GM23248 (cell line): ENCODE measurements around the gene ZMYM3. TPM values are rescaled to one million over a fixed set of nuclear protein-coding genes. Genes with fewer than 3 reads are reported as not detected.
A peak's percentile ranks its signal among the peaks of the same experiment; 100 is the strongest.
"Not testable (repeated sequence)": the region's sequence is repeated elsewhere in the genome, so short reads cannot be mapped to it uniquely, and the experiment has no call there.

Experiments used
- DNase-seq: peaks from one replicate; pipeline ENCODE4 v3.0.0-alpha.2; 2015
- H2AFZ ChIP-seq: fragments of 200-600 bp; sonication (generic); 2 replicates; pipeline ENCODE4 v1.6.1; 2016; ENCODE audit warnings: antibody characterized with exemption
- H3F3A ChIP-seq: fragments of 200-600 bp; sonication (generic); 2 replicates; pipeline ENCODE4 v1.6.1; 2016; ENCODE audit warnings: mild to moderate bottlenecking, antibody characterized with exemption, mixed run types; ENCODE audit not compliant: insufficient read depth
- H3K27ac ChIP-seq: fragments of 200-600 bp; sonication (generic); 2 replicates; pipeline ENCODE4 v1.5.1; 2016; ENCODE audit warnings: mild to moderate bottlenecking
- H3K27me3 ChIP-seq: fragments of 200-600 bp; sonication (generic); replicated peaks from 2 replicates; pipeline ENCODE4 v1.6.1; 2016; ENCODE audit warnings: mild to moderate bottlenecking; ENCODE audit not compliant: insufficient read depth
- H3K36me3 ChIP-seq: fragments of 200-600 bp; sonication (generic); 2 replicates; pipeline ENCODE4 v1.6.1; 2016; ENCODE audit warnings: low read depth, mild to moderate bottlenecking
- H3K4me1 ChIP-seq: fragments of 200-600 bp; sonication (generic); 2 replicates; pipeline ENCODE4 v1.6.1; 2016; ENCODE audit warnings: mild to moderate bottlenecking; ENCODE audit not compliant: insufficient read depth
- H3K4me2 ChIP-seq: fragments of 200-600 bp; sonication (generic); one replicate; pipeline ENCODE4 v1.6.1; 2016; ENCODE audit warnings: mild to moderate bottlenecking; ENCODE audit not compliant: unreplicated experiment
- H3K4me3 ChIP-seq: fragments of 200-600 bp; sonication (generic); 2 replicates; pipeline ENCODE4 v1.5.1; 2016; ENCODE audit warnings: mild to moderate bottlenecking
- H3K79me2 ChIP-seq: fragments of 200-600 bp; sonication (generic); 2 replicates; pipeline ENCODE4 v1.6.1; 2016; ENCODE audit warnings: mild to moderate bottlenecking; ENCODE audit not compliant: insufficient read depth
- H3K9ac ChIP-seq: fragments of 200-600 bp; sonication (generic); 2 replicates; pipeline ENCODE4 v1.6.1; 2016; ENCODE audit warnings: mild to moderate bottlenecking
- H3K9me2 ChIP-seq: fragments of 200-600 bp; sonication (generic); 2 replicates; pipeline ENCODE4 v1.6.1; 2016; ENCODE audit warnings: mixed run types, mild to moderate bottlenecking, moderate library complexity; ENCODE audit not compliant: insufficient read depth
- H3K9me3 ChIP-seq: fragments of 200-600 bp; sonication (generic); one replicate; pipeline ENCODE4 v1.6.1; 2017; ENCODE audit warnings: low read depth
- H4K20me1 ChIP-seq: fragments of 200-600 bp; sonication (generic); 2 replicates; pipeline ENCODE4 v1.6.0; 2016; ENCODE audit not compliant: insufficient read depth
- EZH2 ChIP-seq: fragments of 200-600 bp; sonication (generic); IDR thresholded peaks from 2 replicates; pipeline ENCODE4 v1.6.1; 2018; ENCODE audit warnings: antibody characterized with exemption, mild to moderate bottlenecking; ENCODE audit not compliant: insufficient read depth, poor library complexity, severe bottlenecking
- EZH2phosphoT487 ChIP-seq: fragments of 200-600 bp; sonication (generic); IDR thresholded peaks from 2 replicates; pipeline ENCODE4 v1.6.1; 2018; ENCODE audit warnings: antibody characterized with exemption, moderate library complexity, mild to moderate bottlenecking, low read depth; ENCODE audit not compliant: insufficient read depth
- WGBS, 2 experiments: methylation state at CpG; one replicate each; pipeline ENCODE4 v1.1.6; 2015 to 2017; ENCODE audit warnings: low lambda C conversion rate in 2 of 2, low coverage in 1 of 2; ENCODE audit errors: missing lambda C conversion rate in 2 of 2; 5-methylcytosine and 5-hydroxymethylcytosine counted together
- in situ Hi-C: fragments of 300-500 bp; cut with MboI; formaldehyde crosslinking; loops from 2 replicates; pipeline ENCODE4 v1.15.0; 2020
- polyA plus RNA-seq: library from polyadenylated mRNA; unstranded; fragments of >200 nt; fragmentation: Nextera tagmentation; extraction: Ambion mirVana; gene quantifications from 2 replicates; pipeline ENCODE4 v1.2.1, GENCODE V29; 2016
- total RNA-seq: library from RNA; depleted of rRNA; stranded (reverse); fragments of >200 nt; shearing (Covaris generic); gene quantifications from 2 replicates; pipeline ENCODE4 v1.2.3, GENCODE V29; 2014

The ZMYM3 gene
- total and polyA plus RNA-seq, 2 experiments from 2014 or later, result 7.7 to 14.8 TPM

DNA sequence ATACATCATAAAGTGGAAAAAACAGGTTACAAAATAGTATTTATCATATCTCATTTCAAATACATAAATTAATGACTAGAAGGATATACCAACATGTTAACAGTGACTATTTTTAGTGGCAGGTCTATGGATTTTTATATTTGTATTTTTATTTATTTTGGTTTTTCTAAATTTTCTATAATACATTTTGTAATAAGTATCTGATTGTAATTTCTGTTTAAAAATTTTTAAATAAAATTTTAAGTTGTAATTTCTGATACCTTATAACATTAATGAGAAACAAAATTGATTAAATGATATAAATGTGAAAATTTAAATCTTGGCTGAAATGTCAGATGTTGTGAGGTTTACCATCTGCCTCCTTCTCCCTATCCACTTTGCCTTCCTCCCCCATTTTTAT is 32.0 kb upstream of the ZMYM3 start:
- Histone ChIP-seq H4K20me1 (peaks cover 6% of the 10 kb centered on the region; the same call in 1 of the 2 replicates), H3K9ac (peak overlapping the region; percentile 100), H2AFZ (no peak overlapping the region), H3F3A (peaks cover 7% of the 10 kb centered on the region; the same call in 1 of the 2 replicates), H3K79me2 (peaks cover 73% of the 10 kb centered on the region), H3K27me3 (no peaks in the 10 kb centered on the region), H3K27ac (no peak overlapping the region), H3K4me1 (peaks cover 10% of the 10 kb centered on the region; the same call in 1 of the 2 replicates), H3K36me3 (peaks cover 14% of the 10 kb centered on the region; the same call in 1 of the 2 replicates), H3K4me2 (peak overlapping the region; percentile 90), H3K4me3 (peak overlapping the region; percentile 95), H3K9me2 (no peaks in the 10 kb centered on the region), H3K9me3 (no peaks in the 10 kb centered on the region)
- TF ChIP-seq EZH2 (no peak), EZH2phosphoT487 (no peak)
- DNase-seq, result no peak
- in situ Hi-C loops, result no loop called here

DNA sequence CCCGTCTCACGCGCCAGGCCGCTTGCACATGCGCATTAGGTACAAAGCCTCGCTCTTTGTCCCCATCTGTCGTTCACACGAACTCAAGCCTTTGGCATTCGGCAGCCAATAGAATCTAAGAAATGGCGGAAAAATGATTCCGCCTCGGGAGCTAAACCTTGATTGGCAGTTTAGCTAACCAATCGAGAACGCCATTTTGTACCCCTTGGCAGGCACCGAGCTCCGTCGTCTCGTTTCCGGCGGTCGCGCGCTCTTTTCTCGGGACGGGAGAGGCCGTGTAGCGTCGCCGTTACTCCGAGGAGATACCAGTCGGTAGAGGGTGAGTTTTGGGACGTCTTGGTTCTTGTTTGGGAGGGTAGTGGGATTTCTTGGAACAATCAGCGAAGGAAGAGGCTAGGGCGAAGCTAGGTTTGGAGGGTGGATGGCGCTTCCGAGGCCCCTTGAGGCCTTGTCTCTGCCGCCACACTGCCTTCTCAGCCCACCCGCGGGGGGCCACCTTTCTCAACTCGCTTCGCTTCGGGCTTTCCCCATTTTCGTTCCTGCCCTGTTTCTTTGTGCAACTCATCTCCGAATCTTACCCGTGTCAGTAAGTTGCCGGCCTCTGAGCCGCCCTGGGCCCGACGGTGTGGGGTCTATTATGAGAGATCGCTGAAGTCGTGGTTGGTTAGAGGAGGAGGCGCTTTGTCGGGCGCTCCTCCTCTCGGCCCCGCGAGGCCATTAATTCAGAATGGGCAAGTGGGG is 29.6 kb upstream of the ZMYM3 start, which contains the start of gene NONO:
NONO (plus strand) TSS at position 233 of the 741 bp plus-strand sequence. CDS start 7,003 bp downstream, outside the sequence.
- 0% methylated on average over 51 to 56 of the region's 57 CpGs for WGBS, 2 experiments
- TF ChIP-seq EZH2phosphoT487 (no peak), EZH2 (no peak)
- H3K9ac ChIP-seq, result peak within 1 kb of the TSS; percentile 100
- H4K20me1 ChIP-seq, result peaks cover 6% of the 10 kb centered on the region; the same call in 1 of the 2 replicates
- no peaks in the 10 kb centered on the region for H3K27me3 ChIP-seq
- peak; percentile 94 for DNase-seq
- peaks cover 50% of the 10 kb centered on the region for H3K79me2 ChIP-seq
- peak within 1 kb of the TSS; percentile 97 for H3K27ac ChIP-seq
- H3K9me2 ChIP-seq, result no peaks in the 10 kb centered on the region
- H3K9me3 ChIP-seq, result no peaks in the 10 kb centered on the region
- peak within 1 kb of the TSS; percentile 95 for H3K4me3 ChIP-seq
- H3K4me2 ChIP-seq, result peak within 1 kb of the TSS; percentile 90
- in situ Hi-C loops, result no loop called here
- no peaks in the 10 kb centered on the region; the same call in 1 of the 2 replicates for H3F3A ChIP-seq
- peak within 1 kb of the TSS; percentile 89 for H2AFZ ChIP-seq
- H3K36me3 ChIP-seq, result peaks cover 6% of the 10 kb centered on the region; the same call in 1 of the 2 replicates
- H3K4me1 ChIP-seq, result peaks cover 10% of the 10 kb centered on the region; the same call in 1 of the 2 replicates

DNA sequence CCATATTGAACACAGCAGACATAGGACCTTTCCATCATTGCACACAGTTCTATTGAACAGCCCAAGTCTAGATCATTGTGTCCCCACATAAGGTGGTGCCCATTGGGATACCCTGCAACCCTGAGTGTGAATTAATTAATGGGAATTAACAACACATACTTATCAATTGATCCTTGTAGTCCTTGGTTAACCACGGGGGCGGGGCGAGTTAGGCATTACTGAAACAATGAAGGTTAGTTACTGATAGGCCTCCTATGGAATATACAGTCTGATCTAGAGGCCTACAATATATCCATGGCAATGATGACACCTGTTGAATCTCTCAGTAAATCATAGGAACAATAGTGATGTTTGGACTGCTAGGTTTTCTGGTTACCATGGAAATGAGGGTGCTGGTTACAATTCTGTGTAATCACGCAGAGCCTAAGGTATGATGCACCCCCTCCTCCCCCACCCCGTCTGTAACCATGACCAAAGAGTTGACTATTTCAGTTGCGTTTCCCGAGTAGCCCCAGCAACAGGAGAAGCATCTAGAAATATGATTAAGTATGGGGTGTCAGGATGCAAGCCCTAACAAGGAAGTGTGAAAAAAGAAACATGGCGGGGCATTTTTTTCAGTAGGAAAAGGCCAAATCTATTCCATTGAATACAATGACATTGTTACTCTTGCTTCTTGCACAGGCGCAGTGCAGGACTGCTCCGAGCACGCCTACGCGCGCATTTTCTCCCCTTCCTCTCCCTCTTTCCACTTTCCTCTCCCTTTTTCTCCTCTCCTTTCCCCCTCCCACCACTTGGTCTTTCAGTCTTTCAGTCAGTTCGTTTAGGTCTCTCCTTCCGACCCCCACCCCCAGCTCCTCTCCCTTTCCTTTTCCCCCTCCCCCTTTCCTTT is 28.8 kb upstream of the ZMYM3 start:
- Histone ChIP-seq H3K9ac (peak overlapping the region; percentile 100), H3K79me2 (peaks cover 42% of the 10 kb centered on the region), H3K4me1 (peaks cover 10% of the 10 kb centered on the region; the same call in 1 of the 2 replicates), H3K36me3 (peaks cover 6% of the 10 kb centered on the region; the same call in 1 of the 2 replicates), H3K27ac (peak overlapping the region; percentile 97), H3K27me3 (no peaks in the 10 kb centered on the region), H3K4me3 (peak overlapping the region; percentile 95), H3F3A (no peaks in the 10 kb centered on the region), H3K4me2 (peak overlapping the region; percentile 55), H3K9me2 (no peaks in the 10 kb centered on the region), H2AFZ (peak overlapping the region; percentile 89), H4K20me1 (peaks cover 6% of the 10 kb centered on the region; the same call in 1 of the 2 replicates), H3K9me3 (no peaks in the 10 kb centered on the region)
- no peak for TF ChIP-seq EZH2phosphoT487
- TF ChIP-seq EZH2, result no peak
- DNase-seq, result peak; percentile 73
- in situ Hi-C loops, result no loop called here
- WGBS, 2 experiments, result 19 to 25% methylated on average over 12 to 16 of the region's 16 CpGs

DNA sequence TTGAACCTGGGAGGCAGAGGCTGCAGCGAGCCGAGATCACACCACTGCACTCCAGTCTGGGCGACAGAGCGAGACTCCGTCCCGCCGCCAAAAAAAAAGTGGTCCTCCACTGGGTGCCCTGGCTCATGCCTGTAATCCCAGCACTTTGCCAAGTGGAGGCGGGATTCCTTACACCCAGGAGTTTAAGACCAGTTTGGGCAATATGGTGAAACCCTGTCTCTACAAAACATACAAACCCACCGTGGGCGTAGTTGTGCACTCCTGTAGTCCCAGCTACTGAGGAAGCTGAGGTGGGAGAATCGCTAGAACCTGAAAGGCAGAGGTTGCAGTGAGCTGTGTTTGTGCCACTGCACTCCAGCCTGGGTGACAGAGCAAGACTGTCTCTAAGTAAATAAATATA is 27.4 kb upstream of the ZMYM3 start:
- H3K4me1 ChIP-seq, H3K4me3 ChIP-seq, H3K9me2 ChIP-seq, in situ Hi-C loops, H3K4me2 ChIP-seq, H4K20me1 ChIP-seq, H3F3A ChIP-seq, H3K9ac ChIP-seq, H3K27me3 ChIP-seq, H3K27ac ChIP-seq, DNase-seq, H3K36me3 ChIP-seq, H3K9me3 ChIP-seq, H2AFZ ChIP-seq: not testable (repeated sequence)
- peaks cover 27% of the 10 kb centered on the region for H3K79me2 ChIP-seq
- 92 to 96% methylated on average over 4 to 11 of the region's 11 CpGs for WGBS, 2 experiments

DNA sequence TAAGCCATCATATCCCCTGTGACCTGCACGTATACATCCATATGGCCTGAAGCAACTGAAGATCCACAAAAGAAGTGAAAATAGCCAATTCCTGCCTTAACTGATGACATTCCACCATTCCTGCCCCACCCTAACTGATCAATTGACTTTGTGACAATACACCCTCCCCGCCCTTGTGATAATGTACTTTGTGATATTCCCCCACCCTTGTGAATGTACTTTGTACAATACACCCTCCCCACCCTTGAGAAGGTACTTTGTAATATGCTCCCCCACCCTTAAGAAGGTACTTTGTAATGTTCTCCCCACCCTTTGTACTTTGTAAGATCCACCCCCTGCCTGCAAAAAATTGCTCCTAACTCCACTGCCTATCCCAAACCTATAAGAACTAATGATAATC is 18.4 kb upstream of the ZMYM3 start:
- H3K4me3 ChIP-seq, H3K79me2 ChIP-seq, H3K9ac ChIP-seq, H3K36me3 ChIP-seq, in situ Hi-C loops, H3K27ac ChIP-seq, H3K27me3 ChIP-seq, H4K20me1 ChIP-seq, H3K9me2 ChIP-seq, H2AFZ ChIP-seq, H3K4me1 ChIP-seq, DNase-seq, H3K4me2 ChIP-seq, H3K9me3 ChIP-seq, H3F3A ChIP-seq: not testable (repeated sequence)
- WGBS, 2 experiments, result 47 to 54% methylated on average over 2 of the region's 2 CpGs
